ENCODE data around the gene SOHLH2. TPM values are rescaled to one million over a fixed set of nuclear protein-coding genes. Genes with fewer than 3 reads are reported as not detected.

Gene SOHLH2
- total RNA-seq, 4 donors from 2014 or later: 0.19 to 0.47 (median 0.27) TPM; not detected in 1

- no peaks in the 10 kb centered on the region for H3K36me3 ChIP-seq
- H3K9me3 ChIP-seq: no peaks in the 10 kb centered on the region
- 63 to 82% methylated on average over 5 of the region's 6 CpGs for WGBS, 2 donors (ENCODE audit: low coverage in 1 of 2)
- ATAC-seq: no peak
- no peak for TF ChIP-seq CTCF (IDR thresholded peaks at IDR 0.05)
- no peak for TF ChIP-seq POLR2A (IDR thresholded peaks at IDR 0.05)
- no peak for TF ChIP-seq EP300 (IDR thresholded peaks at IDR 0.05)
- TF ChIP-seq POLR2AphosphoS5 (IDR thresholded peaks at IDR 0.05): no peak
- H3K4me3 ChIP-seq: no peak overlapping the region
- H3K27ac ChIP-seq: no peak overlapping the region
- no peaks in the 10 kb centered on the region for H3K4me1 ChIP-seq
- no peaks in the 10 kb centered on the region for H3K27me3 ChIP-seq
Measured at GRCh38 chr13:36192166-36192565, 22.2 kb downstream of the SOHLH2 start.

GRCh38 chr13:36190771-36191170 is 23.6 kb downstream of the SOHLH2 start:
- TF ChIP-seq POLR2AphosphoS5 (IDR thresholded peaks at IDR 0.05): no peak
- TF ChIP-seq EP300 (IDR thresholded peaks at IDR 0.05): no peak
- no peak for TF ChIP-seq POLR2A (IDR thresholded peaks at IDR 0.05)
- no peak for TF ChIP-seq CTCF (IDR thresholded peaks at IDR 0.05)
- ATAC-seq: no peak
- Histone ChIP-seq H3K27me3 (no peaks in the 10 kb centered on the region), H3K36me3 (no peaks in the 10 kb centered on the region), H3K4me1 (no peaks in the 10 kb centered on the region), H3K4me3 (no peak overlapping the region), H3K27ac (no peak overlapping the region), H3K9me3 (no peaks in the 10 kb centered on the region)
- 88 to 93% methylated on average over 3 of the region's 3 CpGs for WGBS, 2 donors (ENCODE audit: low coverage in 1 of 2)

- H3K36me3 ChIP-seq: no peaks in the 10 kb centered on the region
- no peak overlapping the region for H3K4me3 ChIP-seq
- no peak for ATAC-seq
- no peaks in the 10 kb centered on the region for H3K27me3 ChIP-seq
- TF ChIP-seq EP300 (IDR thresholded peaks at IDR 0.05): no peak
- no peak for TF ChIP-seq POLR2A (IDR thresholded peaks at IDR 0.05)
- TF ChIP-seq POLR2AphosphoS5 (IDR thresholded peaks at IDR 0.05): no peak
- TF ChIP-seq CTCF (IDR thresholded peaks at IDR 0.05): no peak
- H3K4me1 ChIP-seq: no peaks in the 10 kb centered on the region
- WGBS, 2 donors (ENCODE audit: low coverage in 1 of 2): 80 to 100% methylated on average over 1 of the region's 1 CpG
- no peak overlapping the region for H3K27ac ChIP-seq
- no peaks in the 10 kb centered on the region for H3K9me3 ChIP-seq
Measured at GRCh38 chr13:36188441-36188840, 25.9 kb downstream of the SOHLH2 start.

GRCh38 chr13:36183901-36184300 is 30.5 kb downstream of the SOHLH2 start:
- TF ChIP-seq EP300 (IDR thresholded peaks at IDR 0.05) (no peak), CTCF (IDR thresholded peaks at IDR 0.05) (no peak), POLR2A (IDR thresholded peaks at IDR 0.05) (no peak), POLR2AphosphoS5 (IDR thresholded peaks at IDR 0.05) (no peak)
- Histone ChIP-seq H3K4me1 (no peaks in the 10 kb centered on the region), H3K36me3 (no peaks in the 10 kb centered on the region), H3K27me3 (no peaks in the 10 kb centered on the region), H3K4me3 (no peak overlapping the region), H3K9me3 (no peaks in the 10 kb centered on the region), H3K27ac (no peak overlapping the region)
- no peak for ATAC-seq

GRCh38 chr13:36175621-36176020 is 38.7 kb downstream of the SOHLH2 start:
- H3K4me3 ChIP-seq: no peak overlapping the region
- WGBS, 2 donors (ENCODE audit: low coverage in 1 of 2): 47 to 52% methylated on average over 5 of the region's 5 CpGs
- H3K27ac ChIP-seq: no peak overlapping the region
- no peaks in the 10 kb centered on the region for H3K9me3 ChIP-seq
- no peaks in the 10 kb centered on the region for H3K4me1 ChIP-seq
- no peaks in the 10 kb centered on the region for H3K36me3 ChIP-seq
- TF ChIP-seq CTCF (IDR thresholded peaks at IDR 0.05): no peak
- no peak for TF ChIP-seq EP300 (IDR thresholded peaks at IDR 0.05)
- no peak for TF ChIP-seq POLR2AphosphoS5 (IDR thresholded peaks at IDR 0.05)
- no peak for TF ChIP-seq POLR2A (IDR thresholded peaks at IDR 0.05)
- H3K27me3 ChIP-seq: no peaks in the 10 kb centered on the region
- ATAC-seq: no peak

All from gastroesophageal sphincter (tissue), 4 donors.